ENCODE data around the gene TNFRSF9. TPM values are rescaled to one million over a fixed set of nuclear protein-coding genes. Genes with fewer than 3 reads are reported as not detected.

TNFRSF9 gene
- polyA plus RNA-seq, 1 donor from 2014 or later: not detected

- Histone ChIP-seq H3K9me3 (ENCODE audit: low read length) (no peaks in the 10 kb centered on the region), H3K36me3 (ENCODE audit: insufficient read depth, low read length) (peaks cover 13% of the 10 kb centered on the region), H3K9ac (ENCODE audit: low read length) (no peak overlapping the region), H3K27ac (ENCODE audit: low read length) (no peak overlapping the region), H4K20me1 (ENCODE audit: insufficient read depth) (no peaks in the 10 kb centered on the region), H3F3A (ENCODE audit: insufficient read depth, low read length, poor library complexity, severe bottlenecking) (no peaks in the 10 kb centered on the region), H3K9me2 (ENCODE audit: insufficient read depth, low read length) (no peaks in the 10 kb centered on the region), H3K4me2 (ENCODE audit: low read length) (no peak overlapping the region), H3K79me2 (replicated peaks; ENCODE audit: insufficient read depth, low read length) (peaks cover 4% of the 10 kb centered on the region), H3K27me3 (ENCODE audit: insufficient read depth, low read depth, low read length) (no peaks in the 10 kb centered on the region), H2AFZ (ENCODE audit: low read depth, low read length) (no peak overlapping the region), H3K4me3 (ENCODE audit: low read length) (no peak overlapping the region)
- TF ChIP-seq TAF1 (IDR thresholded peaks at IDR 0.05; ENCODE audit: low read depth) (no peak), POLR2AphosphoS5 (IDR thresholded peaks at IDR 0.05) (no peak), EP300 (conservative IDR thresholded peaks at IDR 0.05; ENCODE audit: poor library complexity, severe bottlenecking) (no peak), EZH2 (IDR thresholded peaks at IDR 0.05; ENCODE audit: borderline replicate concordance, insufficient read depth, low read length, poor library complexity, severe bottlenecking) (no peak), RAD21 (conservative IDR thresholded peaks at IDR 0.05) (no peak), SMC3 (conservative IDR thresholded peaks at IDR 0.05; ENCODE audit: poor library complexity) (no peak), CTCF (IDR thresholded peaks at IDR 0.05; ENCODE audit: poor library complexity, severe bottlenecking) (no peak)
- TF ChIP-seq, protein P1, sequence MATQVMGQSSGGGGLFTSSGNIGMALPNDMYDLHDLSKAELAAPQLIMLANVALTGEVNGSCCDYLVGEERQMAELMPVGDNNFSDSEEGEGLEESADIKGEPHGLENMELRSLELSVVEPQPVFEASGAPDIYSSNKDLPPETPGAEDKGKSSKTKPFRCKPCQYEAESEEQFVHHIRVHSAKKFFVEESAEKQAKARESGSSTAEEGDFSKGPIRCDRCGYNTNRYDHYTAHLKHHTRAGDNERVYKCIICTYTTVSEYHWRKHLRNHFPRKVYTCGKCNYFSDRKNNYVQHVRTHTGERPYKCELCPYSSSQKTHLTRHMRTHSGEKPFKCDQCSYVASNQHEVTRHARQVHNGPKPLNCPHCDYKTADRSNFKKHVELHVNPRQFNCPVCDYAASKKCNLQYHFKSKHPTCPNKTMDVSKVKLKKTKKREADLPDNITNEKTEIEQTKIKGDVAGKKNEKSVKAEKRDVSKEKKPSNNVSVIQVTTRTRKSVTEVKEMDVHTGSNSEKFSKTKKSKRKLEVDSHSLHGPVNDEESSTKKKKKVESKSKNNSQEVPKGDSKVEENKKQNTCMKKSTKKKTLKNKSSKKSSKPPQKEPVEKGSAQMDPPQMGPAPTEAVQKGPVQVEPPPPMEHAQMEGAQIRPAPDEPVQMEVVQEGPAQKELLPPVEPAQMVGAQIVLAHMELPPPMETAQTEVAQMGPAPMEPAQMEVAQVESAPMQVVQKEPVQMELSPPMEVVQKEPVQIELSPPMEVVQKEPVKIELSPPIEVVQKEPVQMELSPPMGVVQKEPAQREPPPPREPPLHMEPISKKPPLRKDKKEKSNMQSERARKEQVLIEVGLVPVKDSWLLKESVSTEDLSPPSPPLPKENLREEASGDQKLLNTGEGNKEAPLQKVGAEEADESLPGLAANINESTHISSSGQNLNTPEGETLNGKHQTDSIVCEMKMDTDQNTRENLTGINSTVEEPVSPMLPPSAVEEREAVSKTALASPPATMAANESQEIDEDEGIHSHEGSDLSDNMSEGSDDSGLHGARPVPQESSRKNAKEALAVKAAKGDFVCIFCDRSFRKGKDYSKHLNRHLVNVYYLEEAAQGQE (IDR thresholded peaks at IDR 0.05; ENCODE audit: borderline replicate concordance): no peak
These were observed 31.6 kb upstream of the TNFRSF9 start for GRCh38 chr1:7972285-7972684.

DNA sequence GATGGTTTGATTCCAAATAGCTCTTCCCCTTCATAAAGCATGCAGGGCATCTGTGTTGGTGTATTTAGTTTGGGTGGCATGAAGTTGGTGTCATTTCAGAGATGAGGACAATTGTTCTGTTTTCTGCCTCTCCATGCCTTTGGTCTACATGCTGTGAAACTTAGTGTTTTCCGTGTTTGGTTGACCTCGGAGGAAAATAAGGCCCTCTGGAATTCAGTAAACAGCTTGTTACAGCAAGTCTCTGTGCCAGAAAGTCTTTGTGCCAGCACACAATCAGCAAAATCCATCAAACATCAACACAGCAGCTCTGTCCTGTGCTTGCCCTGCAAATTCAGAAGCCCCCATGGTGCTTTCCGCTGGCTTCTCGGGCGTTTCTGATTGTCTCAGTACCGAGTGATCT, 30.4 kb upstream of the TNFRSF9 start:
- Histone ChIP-seq H3F3A (ENCODE audit: insufficient read depth, low read length, poor library complexity, severe bottlenecking) (no peaks in the 10 kb centered on the region), H3K9me2 (ENCODE audit: insufficient read depth, low read length) (no peaks in the 10 kb centered on the region), H2AFZ (ENCODE audit: low read depth, low read length) (no peak overlapping the region), H4K20me1 (ENCODE audit: insufficient read depth) (no peaks in the 10 kb centered on the region), H3K9me3 (ENCODE audit: low read length) (no peaks in the 10 kb centered on the region), H3K27ac (ENCODE audit: low read length) (no peak overlapping the region), H3K79me2 (replicated peaks; ENCODE audit: insufficient read depth, low read length) (peaks cover 8% of the 10 kb centered on the region), H3K27me3 (ENCODE audit: insufficient read depth, low read depth, low read length) (no peaks in the 10 kb centered on the region), H3K9ac (ENCODE audit: low read length) (no peak overlapping the region), H3K4me2 (ENCODE audit: low read length) (no peak overlapping the region), H3K36me3 (ENCODE audit: insufficient read depth, low read length) (peaks cover 13% of the 10 kb centered on the region), H3K4me3 (ENCODE audit: low read length) (no peak overlapping the region)
- no peak for TF ChIP-seq MXI1 (conservative IDR thresholded peaks at IDR 0.05; ENCODE audit: poor library complexity, severe bottlenecking)
- TF ChIP-seq EP300 (conservative IDR thresholded peaks at IDR 0.05; ENCODE audit: poor library complexity, severe bottlenecking): no peak
- TF ChIP-seq, protein P1 (IDR thresholded peaks at IDR 0.05; ENCODE audit: borderline replicate concordance): no peak
- TF ChIP-seq RAD21 (conservative IDR thresholded peaks at IDR 0.05): no peak
- TF ChIP-seq TAF1 (IDR thresholded peaks at IDR 0.05; ENCODE audit: low read depth): no peak
- no peak for TF ChIP-seq CTCF (IDR thresholded peaks at IDR 0.05; ENCODE audit: poor library complexity, severe bottlenecking)
- no peak for TF ChIP-seq EZH2 (IDR thresholded peaks at IDR 0.05; ENCODE audit: borderline replicate concordance, insufficient read depth, low read length, poor library complexity, severe bottlenecking)
- no peak for TF ChIP-seq SMC3 (conservative IDR thresholded peaks at IDR 0.05; ENCODE audit: poor library complexity)
